Measurements from ENCODE around the gene PACRG.

- TF ChIP-seq YY1 (IDR thresholded peaks at IDR 0.05; ENCODE audit: insufficient read depth, insufficient read length) (no peak), ZNF274 (IDR thresholded peaks at IDR 0.05; ENCODE audit: low read depth, low read length) (no peak), SUZ12 (IDR thresholded peaks at IDR 0.05; ENCODE audit: extremely low read depth, insufficient read depth, insufficient read length) (no peak)
These were observed 360.2 kb downstream of the PACRG start for GRCh38 chr6:163087981-163088380.

Data from NT2/D1 (cell line).